ENCODE data around the gene COX17.

The COX17 gene

GRCh38 chr3:119645813-119646212 lies 31.4 kb downstream of the COX17 start:
- no peak for DNase-seq (ENCODE audit: low read depth, low spot score)

GRCh38 chr3:119644481-119644880 lies 32.7 kb downstream of the COX17 start:
- no peak for DNase-seq (ENCODE audit: low read depth, low spot score)

GRCh38 chr3:119643528-119643927 lies 33.7 kb downstream of the COX17 start:
- no peak for DNase-seq (ENCODE audit: low read depth, low spot score)

- no peak for DNase-seq (ENCODE audit: low read depth, low spot score)
Measured at GRCh38 chr3:119642746-119643473, 34.3 kb downstream of the COX17 start.

- DNase-seq (ENCODE audit: low read depth, low spot score), result no peak
Measured at GRCh38 chr3:119641416-119641815, 35.8 kb downstream of the COX17 start.

GRCh38 chr3:119639494-119640350 lies 37.5 kb downstream of the COX17 start:
- DNase-seq (ENCODE audit: low read depth, low spot score), result no peak

GRCh38 chr3:119637679-119638477 lies 39.3 kb downstream of the COX17 start:
- no peak for DNase-seq (ENCODE audit: low read depth, low spot score)

- DNase-seq (ENCODE audit: low read depth, low spot score), result no peak
Measured at GRCh38 chr3:119636891-119637611, 40.2 kb downstream of the COX17 start.

- no peak for DNase-seq (ENCODE audit: low read depth, low spot score)
Measured at GRCh38 chr3:119636249-119636648, 41.0 kb downstream of the COX17 start.

- DNase-seq (ENCODE audit: low read depth, low spot score), result no peak
Measured at GRCh38 chr3:119635719-119636118, 41.5 kb downstream of the COX17 start.

- no peak for DNase-seq (ENCODE audit: low read depth, low spot score)
Measured at GRCh38 chr3:119632829-119633228, 44.4 kb downstream of the COX17 start.

GRCh38 chr3:119632216-119632615 lies 45.0 kb downstream of the COX17 start:
- DNase-seq (ENCODE audit: low read depth, low spot score), result no peak

GRCh38 chr3:119631516-119631915 lies 45.7 kb downstream of the COX17 start:
- DNase-seq (ENCODE audit: low read depth, low spot score), result no peak

- no peak for DNase-seq (ENCODE audit: low read depth, low spot score)
Measured at GRCh38 chr3:119630880-119631329, 46.3 kb downstream of the COX17 start.

GRCh38 chr3:119630128-119630879 lies 46.9 kb downstream of the COX17 start:
- DNase-seq (ENCODE audit: low read depth, low spot score), result no peak

- no peak for DNase-seq (ENCODE audit: low read depth, low spot score)
Measured at GRCh38 chr3:119628816-119629445, 48.3 kb downstream of the COX17 start.

GRCh38 chr3:119628390-119628789 lies 48.8 kb downstream of the COX17 start:
- DNase-seq (ENCODE audit: low read depth, low spot score), result peak; percentile 9

GRCh38 chr3:119627461-119627860 lies 49.7 kb downstream of the COX17 start:
- no peak for DNase-seq (ENCODE audit: low read depth, low spot score)

GRCh38 chr3:119626196-119626595 lies 51.0 kb downstream of the COX17 start:
- DNase-seq (ENCODE audit: low read depth, low spot score), result no peak
